Ishikawa (cell line): ENCODE results near the gene GTF2A1.

Experiments used
- CEBPB ChIP-seq: IDR thresholded peaks from 2 replicates; pipeline ENCODE4 v1.6.1; 2012
- EP300 ChIP-seq: IDR thresholded peaks from 2 replicates; pipeline ENCODE4 v1.6.1; 2012; ENCODE audit warnings: borderline replicate concordance
- FOXM1 ChIP-seq: IDR thresholded peaks from 2 replicates; pipeline ENCODE4 v1.6.1; 2012; ENCODE audit warnings: low read depth, borderline replicate concordance
- NFIC ChIP-seq: IDR thresholded peaks from 2 replicates; pipeline ENCODE4 v1.6.1; 2012
- RAD21 ChIP-seq: IDR thresholded peaks from 2 replicates; pipeline ENCODE4 v1.6.1; 2012; ENCODE audit warnings: low read depth
- TAF1 ChIP-seq: IDR thresholded peaks from 2 replicates; pipeline ENCODE4 v1.6.1; 2012; ENCODE audit warnings: low read depth, mild to moderate bottlenecking
- TCF12 ChIP-seq: IDR thresholded peaks from 2 replicates; pipeline ENCODE4 v1.6.1; 2012; ENCODE audit warnings: low read depth
- TEAD4 ChIP-seq: IDR thresholded peaks from 2 replicates; pipeline ENCODE4 v1.6.1; 2012
- USF1 ChIP-seq: IDR thresholded peaks from 2 replicates; pipeline ENCODE4 v1.6.1; 2012
- YY1 ChIP-seq: IDR thresholded peaks from 2 replicates; pipeline ENCODE4 v1.6.1; 2012; ENCODE audit warnings: low read depth
- TF ChIP-seq, protein P1 (sequence below): IDR thresholded peaks from 2 replicates; pipeline ENCODE4 v1.6.1; 2012; ENCODE audit warnings: low read depth, mild to moderate bottlenecking
- TF ChIP-seq, protein P2 (sequence below): IDR thresholded peaks from 2 replicates; pipeline ENCODE4 v1.6.1; 2012

- TF ChIP-seq, protein P1, sequence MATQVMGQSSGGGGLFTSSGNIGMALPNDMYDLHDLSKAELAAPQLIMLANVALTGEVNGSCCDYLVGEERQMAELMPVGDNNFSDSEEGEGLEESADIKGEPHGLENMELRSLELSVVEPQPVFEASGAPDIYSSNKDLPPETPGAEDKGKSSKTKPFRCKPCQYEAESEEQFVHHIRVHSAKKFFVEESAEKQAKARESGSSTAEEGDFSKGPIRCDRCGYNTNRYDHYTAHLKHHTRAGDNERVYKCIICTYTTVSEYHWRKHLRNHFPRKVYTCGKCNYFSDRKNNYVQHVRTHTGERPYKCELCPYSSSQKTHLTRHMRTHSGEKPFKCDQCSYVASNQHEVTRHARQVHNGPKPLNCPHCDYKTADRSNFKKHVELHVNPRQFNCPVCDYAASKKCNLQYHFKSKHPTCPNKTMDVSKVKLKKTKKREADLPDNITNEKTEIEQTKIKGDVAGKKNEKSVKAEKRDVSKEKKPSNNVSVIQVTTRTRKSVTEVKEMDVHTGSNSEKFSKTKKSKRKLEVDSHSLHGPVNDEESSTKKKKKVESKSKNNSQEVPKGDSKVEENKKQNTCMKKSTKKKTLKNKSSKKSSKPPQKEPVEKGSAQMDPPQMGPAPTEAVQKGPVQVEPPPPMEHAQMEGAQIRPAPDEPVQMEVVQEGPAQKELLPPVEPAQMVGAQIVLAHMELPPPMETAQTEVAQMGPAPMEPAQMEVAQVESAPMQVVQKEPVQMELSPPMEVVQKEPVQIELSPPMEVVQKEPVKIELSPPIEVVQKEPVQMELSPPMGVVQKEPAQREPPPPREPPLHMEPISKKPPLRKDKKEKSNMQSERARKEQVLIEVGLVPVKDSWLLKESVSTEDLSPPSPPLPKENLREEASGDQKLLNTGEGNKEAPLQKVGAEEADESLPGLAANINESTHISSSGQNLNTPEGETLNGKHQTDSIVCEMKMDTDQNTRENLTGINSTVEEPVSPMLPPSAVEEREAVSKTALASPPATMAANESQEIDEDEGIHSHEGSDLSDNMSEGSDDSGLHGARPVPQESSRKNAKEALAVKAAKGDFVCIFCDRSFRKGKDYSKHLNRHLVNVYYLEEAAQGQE = no peak
- TF ChIP-seq TAF1 (no peak), YY1 (no peak), TCF12 (no peak), FOXM1 (no peak), TEAD4 (no peak), RAD21 (no peak), CEBPB (no peak), EP300 (no peak), NFIC (no peak), USF1 (no peak)
- TF ChIP-seq, protein P2, sequence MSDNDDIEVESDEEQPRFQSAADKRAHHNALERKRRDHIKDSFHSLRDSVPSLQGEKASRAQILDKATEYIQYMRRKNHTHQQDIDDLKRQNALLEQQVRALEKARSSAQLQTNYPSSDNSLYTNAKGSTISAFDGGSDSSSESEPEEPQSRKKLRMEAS = no peak
These were observed 77.0 kb downstream of the GTF2A1 start for GRCh38 chr14:81143793-81144192.
